SK-N-SH (cell line): ENCODE data around the gene SYCP1. TPM values are rescaled to one million over a fixed set of nuclear protein-coding genes. Genes with fewer than 3 reads are reported as not detected.
"Not testable (repeated sequence)": the region's sequence is repeated elsewhere in the genome, so short reads cannot be mapped to it uniquely, and the experiment has no call there.

Source experiments
- CTCF ChIA-PET: fragments of 300-600, 350-600 bp; formaldehyde crosslinking; extraction: SDS; loops from one replicate; lab custom pipeline; 2021; lab: Yijun Ruan, JAX
- POLR2A ChIA-PET: fragments of 350-600 bp; sonication (Branson Sonifier 250); formaldehyde crosslinking; extraction: SDS; loops from one replicate; lab custom pipeline; 2020; ENCODE audit warnings: antibody characterized with exemption, inconsistent platforms; lab: Yijun Ruan, JAX
- DNase-seq: peaks from one replicate; pipeline ENCODE4 v3.0.0; 2012
- H2AFZ ChIP-seq: fragments of 200-600 bp; sonication (generic); 2 replicates; pipeline ENCODE4 v1.8.1; 2016; ENCODE audit warnings: antibody characterized with exemption, mild to moderate bottlenecking, low read depth
- H3F3A ChIP-seq: fragments of 200-600 bp; sonication (generic); replicated peaks from 2 replicates; pipeline ENCODE3; 2016; ENCODE audit warnings: antibody characterized with exemption, mild to moderate bottlenecking; ENCODE audit not compliant: insufficient read depth
- H3K27ac ChIP-seq, 2 experiments: fragments of 200-500 bp in 1 of 2; fragments of 200-600 bp in 1 of 2; sonication (Bioruptor generic) in 1 of 2; sonication (generic), shearing (Covaris generic) in 1 of 2; 2 replicates each; pipeline versions ENCODE4 v1.5.1 to v1.6.1; 2014 to 2016; ENCODE audit warnings: low read depth in 2 of 2, inconsistent platforms in 1 of 2, low read length in 1 of 2, mild to moderate bottlenecking in 1 of 2, mixed read lengths in 1 of 2
- H3K27me3 ChIP-seq: fragments of 200-600 bp; sonication (generic), shearing (Covaris generic); 2 replicates; pipeline ENCODE4 v1.6.1; 2016; ENCODE audit warnings: mixed run types; ENCODE audit not compliant: insufficient read depth
- H3K36me3 ChIP-seq, 2 experiments: fragments of 200-500 bp in 1 of 2; fragments of 200-600 bp in 1 of 2; sonication (Bioruptor generic) in 1 of 2; sonication (generic) in 1 of 2; replicated peaks in 1 of 2; 2 replicates each; pipeline versions ENCODE3 to v1.5.1; 2014 to 2016; ENCODE audit warnings: low read length in 1 of 2, mild to moderate bottlenecking in 1 of 2; ENCODE audit not compliant: insufficient read depth in 2 of 2, control insufficient read depth in 1 of 2
- H3K4me1 ChIP-seq, 2 experiments: fragments of 200-500 bp in 1 of 2; fragments of 200-600 bp in 1 of 2; sonication (Bioruptor generic) in 1 of 2; sonication (generic), shearing (Covaris generic) in 1 of 2; 2 replicates each; pipeline versions ENCODE4 v1.5.1 to v1.6.1; 2014 to 2016; ENCODE audit warnings: low read depth in 1 of 2, low read length in 1 of 2, mixed run types in 1 of 2; ENCODE audit not compliant: insufficient read depth in 2 of 2, control insufficient read depth in 1 of 2
- H3K4me2 ChIP-seq: fragments of 200-600 bp; sonication (generic), shearing (Covaris generic); 2 replicates; pipeline ENCODE4 v1.6.1; 2017; ENCODE audit warnings: mixed run types
- H3K4me3 ChIP-seq, 2 experiments: fragments of 200-500 bp in 1 of 2; fragments of 200-600 bp in 1 of 2; sonication (Bioruptor generic) in 1 of 2; sonication (generic), shearing (Covaris generic) in 1 of 2; 2 replicates each; pipeline versions ENCODE4 v1.5.1 to v1.8.1; 2014 to 2016; ENCODE audit warnings: low read depth in 2 of 2, inconsistent platforms in 1 of 2, low read length in 1 of 2, mild to moderate bottlenecking in 1 of 2, mixed read lengths in 1 of 2, moderate library complexity in 1 of 2
- H3K79me2 ChIP-seq: fragments of 200-600 bp; sonication (generic); 2 replicates; pipeline ENCODE4 v1.8.1; 2017; ENCODE audit warnings: mild to moderate bottlenecking; ENCODE audit not compliant: insufficient read depth
- H3K9ac ChIP-seq: fragments of 200-600 bp; sonication (generic); 2 replicates; pipeline ENCODE4 v1.6.1; 2017; ENCODE audit warnings: mixed run types
- H3K9me2 ChIP-seq: fragments of 200-600 bp; sonication (generic); 2 replicates; pipeline ENCODE4 v1.6.1; 2017; ENCODE audit warnings: mixed run types
- H3K9me3 ChIP-seq: fragments of 200-600 bp; sonication (generic); 2 replicates; pipeline ENCODE4 v1.6.1; 2017; ENCODE audit warnings: mixed run types, mild to moderate bottlenecking, moderate library complexity
- H4K20me1 ChIP-seq: fragments of 200-600 bp; sonication (generic); 2 replicates; pipeline ENCODE4 v1.6.1; 2017; ENCODE audit warnings: mild to moderate bottlenecking, mixed run types; ENCODE audit not compliant: insufficient read depth
- ELF1 ChIP-seq: IDR thresholded peaks from 2 replicates; pipeline ENCODE4 v1.4.0; 2012
- MAX ChIP-seq: IDR thresholded peaks from 2 replicates; pipeline ENCODE4 v1.4.0; 2012; ENCODE audit warnings: low read depth
- NFIC ChIP-seq: IDR thresholded peaks from 2 replicates; pipeline ENCODE4 v1.4.0; 2012; ENCODE audit warnings: borderline replicate concordance
- NRF1 ChIP-seq: IDR thresholded peaks from 2 replicates; pipeline ENCODE4 v1.6.1; 2012; ENCODE audit warnings: low read depth, mild to moderate bottlenecking, low read length
- POLR2AphosphoS5 ChIP-seq: IDR thresholded peaks from 2 replicates; pipeline ENCODE4 v1.6.1; 2012; ENCODE audit warnings: low read depth, low read length
- RCOR1 ChIP-seq: fragments of 150-350 bp; IDR thresholded peaks from 2 replicates; pipeline ENCODE4 v1.6.1; 2017; ENCODE audit warnings: antibody characterized with exemption, low read length
- REST ChIP-seq: IDR thresholded peaks from 2 replicates; pipeline ENCODE4 v1.6.1; 2012; ENCODE audit warnings: mild to moderate bottlenecking, low read depth, low read length, moderate library complexity
- RFX5 ChIP-seq: IDR thresholded peaks from 2 replicates; pipeline ENCODE4 v1.6.1; 2012; ENCODE audit warnings: mild to moderate bottlenecking, improper control_type of control experiment, low read length
- TAF1 ChIP-seq: IDR thresholded peaks from 2 replicates; pipeline ENCODE4 v1.6.1; 2012; ENCODE audit warnings: low read depth, mild to moderate bottlenecking, low read length, moderate library complexity, borderline replicate concordance
- TCF12 ChIP-seq: IDR thresholded peaks from 2 replicates; pipeline ENCODE4 v1.4.0; 2012
- USF2 ChIP-seq: fragments of 150-350 bp; IDR thresholded peaks from 2 replicates; pipeline ENCODE4 v1.6.1; 2017; ENCODE audit warnings: antibody characterized with exemption, low read length, low read depth, borderline replicate concordance
- YY1 ChIP-seq: IDR thresholded peaks from 2 replicates; pipeline ENCODE4 v1.4.0; 2012; ENCODE audit warnings: low read depth, mild to moderate bottlenecking
- WGBS: methylation state at CpG from one replicate; pipeline ENCODE4 v1.1.6; 2017; ENCODE audit warnings: low lambda C conversion rate; 5-methylcytosine and 5-hydroxymethylcytosine counted together
- polyA plus RNA-seq, 3 experiments: library from polyadenylated mRNA; depleted of rRNA; stranded (reverse); fragments of >200 nt; gene quantifications; 2 replicates each; pipeline ENCODE4 v1.2.3, GENCODE V29; 2012

The SYCP1 gene
- polyA plus RNA-seq, 1 of the 3 experiments (the other 2 are of a cell fraction): not detected

GRCh38 chr1:114903480-114903879, 48.8 kb downstream of the SYCP1 start:
- WGBS: 0% methylated on average over 1 of the region's 1 CpG
- Histone ChIP-seq H3K9ac (no peak overlapping the region), H4K20me1 (no peaks in the 10 kb centered on the region), H3K9me2 (no peaks in the 10 kb centered on the region), H3F3A (no peaks in the 10 kb centered on the region), H3K27ac (no peak overlapping the region), H3K4me3 (no peak overlapping the region), H2AFZ (no peak overlapping the region), H3K9me3 (no peaks in the 10 kb centered on the region), H3K79me2 (no peaks in the 10 kb centered on the region), H3K36me3 (no peaks in the 10 kb centered on the region), H3K4me1 (no peaks in the 10 kb centered on the region), H3K4me2 (no peak overlapping the region), H3K27me3 (peaks cover 7% of the 10 kb centered on the region; the same call in 1 of the 2 replicates)
- no peak for DNase-seq
- ChIA-PET CTCF (no interaction called here), POLR2A (no interaction called here)
- TF ChIP-seq RFX5: no peak
- TF ChIP-seq TAF1: no peak
- no peak for TF ChIP-seq USF2
- TF ChIP-seq REST: no peak
- TF ChIP-seq RCOR1: no peak
- no peak for TF ChIP-seq NFIC
- no peak for TF ChIP-seq TCF12
- TF ChIP-seq ELF1: no peak
- TF ChIP-seq POLR2AphosphoS5: no peak
- TF ChIP-seq YY1: no peak
- TF ChIP-seq NRF1: no peak
- TF ChIP-seq MAX: no peak

GRCh38 chr1:114915720-114916119, 61.1 kb downstream of the SYCP1 start:
- H4K20me1 ChIP-seq, H3F3A ChIP-seq, CTCF ChIA-PET: not testable (repeated sequence)

More at GRCh38 chr1:114915720-114916119, 61.1 kb downstream of the SYCP1 start:
- DNase-seq, H3K79me2 ChIP-seq, H3K4me2 ChIP-seq, H3K4me3 ChIP-seq, H3K9me3 ChIP-seq, H2AFZ ChIP-seq, POLR2A ChIA-PET, H3K9ac ChIP-seq, H3K9me2 ChIP-seq, H3K4me1 ChIP-seq, H3K27ac ChIP-seq, H3K27me3 ChIP-seq, H3K36me3 ChIP-seq: not testable (repeated sequence)
- WGBS: 2% methylated on average over 4 of the region's 4 CpGs
